ENCODE measurements around the gene PILRA. TPM values are rescaled to one million over a fixed set of nuclear protein-coding genes. Genes with fewer than 3 reads are reported as not detected.
"Not testable (repeated sequence)": the region's sequence is repeated elsewhere in the genome, so short reads cannot be mapped to it uniquely, and the experiment has no call there.

The PILRA gene
- total RNA-seq, 1 experiment from 2014 or later = 3.2 TPM

GRCh38 chr7:100373870-100374598, 747 bp downstream of the PILRA start:
- not testable (repeated sequence) for H3K9me3 Mint-ChIP-seq; H3K4ac ChIP-seq (ENCODE audit: low read depth, low read length); H3K9me3 ChIP-seq (ENCODE audit: control insufficient read depth, low read depth, low read length); H3K27me3 Mint-ChIP-seq (ENCODE audit: low read depth); H2AFZ ChIP-seq (ENCODE audit: low read length); H3K23me2 ChIP-seq (ENCODE audit: insufficient read length, low read depth, low read length, poor library complexity, severe bottlenecking); H4K20me1 ChIP-seq (ENCODE audit: control insufficient read depth, insufficient read depth, insufficient read length); H3K18ac ChIP-seq (ENCODE audit: insufficient read length, low read depth, low read length); H3K36me3 Mint-ChIP-seq (ENCODE audit: insufficient read depth in 1 of 3, low read depth in 3 of 3); H3K79me2 ChIP-seq (ENCODE audit: insufficient read depth, low read length); H2BK12ac ChIP-seq (ENCODE audit: insufficient read length, low read depth, low read length); H3T11ph ChIP-seq (ENCODE audit: low read length); H2AK5ac ChIP-seq (ENCODE audit: insufficient read length, low read length); H3K9ac ChIP-seq (ENCODE audit: extremely low read depth, insufficient read length, low read length); H2BK15ac ChIP-seq (ENCODE audit: low read depth, low read length); DNase-seq; H3K56ac ChIP-seq (ENCODE audit: insufficient read length, low read depth, low read length); H2BK120ac ChIP-seq (ENCODE audit: low read depth, low read length, poor library complexity, severe bottlenecking); H4K5ac ChIP-seq (ENCODE audit: insufficient read length, low read depth, low read length); H4K8ac ChIP-seq (replicated peaks; ENCODE audit: insufficient read length, low read depth, low read length); H3K4me1 ChIP-seq (ENCODE audit: insufficient read depth, low read length); H4K91ac ChIP-seq (ENCODE audit: insufficient read length, low read depth, low read length); H3K23ac ChIP-seq (ENCODE audit: insufficient read length, low read depth, low read length); H3K79me1 ChIP-seq (ENCODE audit: insufficient read depth, low read depth, low read length, poor library complexity, severe bottlenecking); H3K14ac ChIP-seq (ENCODE audit: insufficient read depth, low read length); H2BK20ac ChIP-seq (ENCODE audit: low read depth, low read length, poor library complexity, severe bottlenecking); H2BK5ac ChIP-seq (ENCODE audit: insufficient read length, low read length); H3K27me3 ChIP-seq (ENCODE audit: insufficient read depth, low read length); H3K27ac ChIP-seq (ENCODE audit: insufficient read length, low read depth, low read length); H3K4me3 Mint-ChIP-seq; H3K4me2 ChIP-seq (ENCODE audit: insufficient read depth, insufficient read length, low read length)
- WGBS (ENCODE audit: extremely low coverage, insufficient read length, low lambda C conversion rate) = no CpG with 5 or more reads among the region's 15 CpGs
- Mint-ChIP-seq H3K27ac (peak overlapping the region in 1 of 3 experiments; percentile 78; a peak in 2 of 7 replicates), H3K4me1 (peaks cover 35 to 51% of the 10 kb centered on the region in 2 experiments)
- TF ChIP-seq CTCF (conservative IDR thresholded peaks at IDR 0.05) = peak; percentile 33; the same call in 2 of the 3 replicates

All from H9 (cell line).